OCI-LY3 (cell line): ENCODE measurements around the gene TRMT1.

ENCODE experiments used
- EZH2phosphoT487 ChIP-seq: fragments of 200-600 bp; shearing (Covaris generic); IDR thresholded peaks from 2 replicates; pipeline ENCODE4 v1.6.1; 2018; ENCODE audit warnings: antibody characterized with exemption, mixed run types, low read depth
- TF ChIP-seq, protein P1 (sequence below): fragments of 200-600, 300-600 bp; sonication (generic); IDR thresholded peaks from 2 replicates; pipeline ENCODE4 v1.5.1; 2014; ENCODE audit warnings: antibody characterized with exemption, low read length, low read depth

DNA sequence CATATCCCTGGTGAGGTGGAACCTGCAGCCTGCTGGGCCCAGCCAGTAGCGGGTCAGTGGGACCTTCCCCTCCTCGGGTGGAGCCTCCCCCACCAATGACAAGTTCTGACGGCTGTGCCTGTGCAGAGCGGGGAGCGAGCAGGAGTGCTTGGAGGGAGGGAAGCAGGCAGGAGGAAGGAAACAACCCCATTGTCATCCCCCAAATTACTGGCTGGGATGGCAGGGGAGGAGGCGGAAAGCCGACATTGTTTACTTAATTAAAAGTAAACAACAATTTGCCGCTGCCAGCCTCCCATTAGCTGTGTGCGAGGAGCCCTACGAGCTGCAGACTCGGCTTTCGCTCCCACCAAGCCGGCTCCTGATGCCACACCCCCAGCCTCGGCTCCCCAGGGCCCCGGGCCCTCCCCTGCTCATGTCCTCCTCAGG, 59.4 kb downstream of the TRMT1 start:
- TF ChIP-seq, protein P1, sequence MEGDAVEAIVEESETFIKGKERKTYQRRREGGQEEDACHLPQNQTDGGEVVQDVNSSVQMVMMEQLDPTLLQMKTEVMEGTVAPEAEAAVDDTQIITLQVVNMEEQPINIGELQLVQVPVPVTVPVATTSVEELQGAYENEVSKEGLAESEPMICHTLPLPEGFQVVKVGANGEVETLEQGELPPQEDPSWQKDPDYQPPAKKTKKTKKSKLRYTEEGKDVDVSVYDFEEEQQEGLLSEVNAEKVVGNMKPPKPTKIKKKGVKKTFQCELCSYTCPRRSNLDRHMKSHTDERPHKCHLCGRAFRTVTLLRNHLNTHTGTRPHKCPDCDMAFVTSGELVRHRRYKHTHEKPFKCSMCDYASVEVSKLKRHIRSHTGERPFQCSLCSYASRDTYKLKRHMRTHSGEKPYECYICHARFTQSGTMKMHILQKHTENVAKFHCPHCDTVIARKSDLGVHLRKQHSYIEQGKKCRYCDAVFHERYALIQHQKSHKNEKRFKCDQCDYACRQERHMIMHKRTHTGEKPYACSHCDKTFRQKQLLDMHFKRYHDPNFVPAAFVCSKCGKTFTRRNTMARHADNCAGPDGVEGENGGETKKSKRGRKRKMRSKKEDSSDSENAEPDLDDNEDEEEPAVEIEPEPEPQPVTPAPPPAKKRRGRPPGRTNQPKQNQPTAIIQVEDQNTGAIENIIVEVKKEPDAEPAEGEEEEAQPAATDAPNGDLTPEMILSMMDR = no peak
- no peak for TF ChIP-seq EZH2phosphoT487
